T-helper 1 cell (primary cell): ENCODE data around the gene AKR1B1.
"Not testable (repeated sequence)": the region's sequence is repeated elsewhere in the genome, so short reads cannot be mapped to it uniquely, and the experiment has no call there.

Experiments used
- DNase-seq, 5 donors: peaks; one replicate each; pipeline ENCODE4 v3.0.0-alpha.2; 2012 to 2020
- total RNA-seq, 4 donors: gene quantifications; one replicate each; lab custom pipeline; 2026; lab: John Stamatoyannopoulos, UW

Gene AKR1B1
- total RNA-seq, result 29.9 to 40.2 (median 32.1) reads per million in 4 donors

GRCh38 chr7:134458806-134459698, at the start of gene AKR1B1:
Gene AKR1B1, minus strand, starts transcription at chr7:134459100. Its CDS starts 38 bp downstream, at chr7:134459062.
- peak; percentile 68 to 94 (median 74) for DNase-seq

GRCh38 chr7:134505856-134506255, 47.0 kb upstream of the AKR1B1 start:
- no peak for DNase-seq

GRCh38 chr7:134504660-134505164, 45.8 kb upstream of the AKR1B1 start:
- no peak for DNase-seq

GRCh38 chr7:134502463-134503371, 43.8 kb upstream of the AKR1B1 start:
- no peak for DNase-seq

- no peak for DNase-seq
Observed at GRCh38 chr7:134500982-134501381, 42.1 kb upstream of the AKR1B1 start.

- no peak for DNase-seq
Observed at GRCh38 chr7:134500406-134500805, 41.5 kb upstream of the AKR1B1 start.

GRCh38 chr7:134495546-134495945, 36.6 kb upstream of the AKR1B1 start:
- DNase-seq, result no peak

GRCh38 chr7:134493091-134493490, 34.2 kb upstream of the AKR1B1 start:
- DNase-seq, result no peak

- DNase-seq, result not testable (repeated sequence)
Observed at GRCh38 chr7:134487721-134488120, 28.8 kb upstream of the AKR1B1 start.

- no peak for DNase-seq
Observed at GRCh38 chr7:134485203-134485602, 26.3 kb upstream of the AKR1B1 start.

GRCh38 chr7:134483296-134483695, 24.4 kb upstream of the AKR1B1 start:
- no peak for DNase-seq

GRCh38 chr7:134482858-134483257, 24.0 kb upstream of the AKR1B1 start:
- DNase-seq, result no peak

GRCh38 chr7:134481167-134481566, 22.3 kb upstream of the AKR1B1 start:
- DNase-seq, result no peak

GRCh38 chr7:134480730-134481129, 21.8 kb upstream of the AKR1B1 start:
- no peak for DNase-seq

GRCh38 chr7:134480202-134480601, 21.3 kb upstream of the AKR1B1 start:
- DNase-seq, result no peak

GRCh38 chr7:134478707-134479106, 19.8 kb upstream of the AKR1B1 start:
- DNase-seq, result no peak

GRCh38 chr7:134477954-134478353, 19.1 kb upstream of the AKR1B1 start:
- no peak for DNase-seq

GRCh38 chr7:134476044-134476443, 17.1 kb upstream of the AKR1B1 start:
- no peak for DNase-seq

GRCh38 chr7:134474828-134475227, 15.9 kb upstream of the AKR1B1 start:
- DNase-seq, result no peak

GRCh38 chr7:134473861-134474291, 15.0 kb upstream of the AKR1B1 start:
- DNase-seq, result no peak

GRCh38 chr7:134472572-134473244, 13.8 kb upstream of the AKR1B1 start:
- DNase-seq, result no peak

- no peak for DNase-seq
Observed at GRCh38 chr7:134470864-134471263, 12.0 kb upstream of the AKR1B1 start.

- DNase-seq, result no peak
Observed at GRCh38 chr7:134469622-134470021, 10.7 kb upstream of the AKR1B1 start.
